HG03442 (cell line): ENCODE data around the gene FRS3.
"Not testable (repeated sequence)": the region's sequence is repeated elsewhere in the genome, so short reads cannot be mapped to it uniquely, and the experiment has no call there.

Source experiments
- ATAC-seq: cut with Tn5 transposase; IDR thresholded peaks from one replicate; pipeline ENCODE4 v1.9.1; 2021; ENCODE audit warnings: mild to moderate bottlenecking, moderate library complexity; ENCODE audit not compliant: unreplicated experiment

FRS3 gene

GRCh38 chr6:41770381-41771057 is 9.2 kb downstream of the FRS3 start:
- ATAC-seq = no peak

- no peak for ATAC-seq
Observed at GRCh38 chr6:41769376-41769775, 10.3 kb downstream of the FRS3 start.

- no peak for ATAC-seq
Observed at GRCh38 chr6:41768545-41769308, 11.0 kb downstream of the FRS3 start.

GRCh38 chr6:41767112-41767833 is 12.4 kb downstream of the FRS3 start:
- ATAC-seq = no peak

DNA sequence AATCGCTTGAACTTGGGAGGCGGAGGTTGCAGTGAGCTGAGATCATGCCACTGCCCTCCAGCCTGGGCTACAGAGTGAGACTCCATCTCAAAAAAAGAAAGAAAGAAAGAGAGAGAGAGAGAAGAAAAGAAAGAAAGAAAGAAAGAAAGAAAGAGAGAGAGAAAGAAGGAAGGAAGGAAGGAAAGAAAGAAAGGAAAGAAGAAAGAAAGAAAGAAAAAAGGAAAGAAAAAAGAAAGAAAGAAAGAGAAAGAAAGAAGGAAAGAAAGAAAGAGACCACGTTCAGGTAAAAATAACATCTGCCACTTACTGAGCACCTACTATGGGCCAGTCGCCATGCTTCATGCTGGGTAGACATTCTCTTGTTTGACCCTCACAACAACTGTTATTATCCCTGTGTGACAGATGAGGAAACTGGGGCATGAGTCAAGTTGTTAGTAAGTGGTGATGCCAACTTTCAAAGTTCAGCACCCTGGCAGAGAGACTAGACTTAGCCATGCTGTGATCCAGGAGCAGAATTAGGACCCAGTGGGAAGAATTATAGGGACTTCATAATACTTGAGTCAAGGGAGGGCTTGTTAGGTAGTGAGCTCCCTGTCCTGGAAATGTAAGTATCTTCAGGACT is 13.5 kb downstream of the FRS3 start:
- not testable (repeated sequence) for ATAC-seq

- ATAC-seq = no peak
Observed at GRCh38 chr6:41763470-41763869, 16.2 kb downstream of the FRS3 start.

GRCh38 chr6:41759905-41760579 is 19.7 kb downstream of the FRS3 start:
- no peak for ATAC-seq

DNA sequence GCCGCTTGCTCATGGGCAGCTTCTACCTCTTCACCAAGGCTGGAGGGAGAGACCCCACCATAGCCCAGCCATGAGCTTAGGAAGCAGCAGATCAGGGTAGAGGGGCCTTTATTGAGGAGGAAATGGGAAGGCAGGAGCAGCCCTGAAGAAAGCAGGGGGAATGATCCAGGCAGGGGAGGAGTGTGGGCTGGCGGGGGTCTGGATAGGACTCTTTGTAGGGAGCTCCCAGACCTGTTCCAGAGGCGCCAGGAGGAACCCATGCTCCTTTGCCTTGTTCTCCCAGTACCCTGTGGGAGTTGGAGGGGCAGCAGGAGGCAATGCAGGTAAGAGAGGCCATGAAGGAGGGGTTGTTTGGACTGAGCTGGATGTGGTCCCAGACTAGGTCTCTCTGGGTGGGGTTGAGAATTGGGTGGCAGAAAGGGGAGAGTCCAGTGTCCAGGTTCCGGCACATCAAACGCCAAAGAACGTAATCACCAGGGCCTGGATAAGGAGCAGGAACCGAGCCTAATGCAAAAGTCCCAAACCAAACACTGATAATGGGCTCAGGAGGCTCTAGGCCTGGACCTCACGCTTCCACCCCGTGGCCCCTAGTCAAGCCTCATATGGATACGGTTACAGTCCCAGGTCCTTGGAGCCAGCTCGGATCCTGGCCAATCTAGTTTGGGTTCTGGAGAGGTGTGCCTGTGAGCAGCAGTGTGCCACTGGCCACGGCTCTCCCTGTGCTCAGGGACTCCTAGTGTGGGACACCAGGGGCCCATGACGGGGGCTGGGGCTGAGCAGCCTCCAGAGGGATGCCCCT is 20.4 kb downstream of the FRS3 start:
- ATAC-seq = no peak

DNA sequence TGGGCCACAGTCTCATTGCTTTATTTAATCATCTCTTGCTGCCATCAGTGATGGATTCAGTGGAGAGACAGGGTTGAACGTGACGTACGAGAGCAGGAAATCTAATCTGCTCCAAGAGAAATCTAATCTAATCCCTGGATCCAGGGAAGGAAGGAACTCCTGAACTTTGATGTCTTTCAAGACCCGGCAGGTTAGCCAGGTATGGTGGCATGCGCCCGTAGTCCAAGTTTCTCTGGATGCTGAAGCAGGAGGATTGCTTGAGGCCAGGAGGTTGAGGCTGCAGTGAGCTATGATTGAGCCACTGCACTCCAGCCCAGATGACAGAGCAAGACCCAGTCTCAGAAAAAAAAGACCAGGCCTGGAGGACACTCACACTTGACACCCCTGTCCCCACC is 21.1 kb downstream of the FRS3 start:
- ATAC-seq = no peak

GRCh38 chr6:41757931-41758640 is 21.6 kb downstream of the FRS3 start:
- ATAC-seq = no peak

- no peak for ATAC-seq
Observed at GRCh38 chr6:41757271-41757670, 22.4 kb downstream of the FRS3 start.

GRCh38 chr6:41756354-41756753 is 23.3 kb downstream of the FRS3 start:
- ATAC-seq = no peak

- ATAC-seq = no peak
Observed at GRCh38 chr6:41755895-41756294, 23.8 kb downstream of the FRS3 start.

- no peak for ATAC-seq
Observed at GRCh38 chr6:41750374-41750773, 29.3 kb downstream of the FRS3 start.

GRCh38 chr6:41748542-41748941 is 31.2 kb downstream of the FRS3 start:
- ATAC-seq = no peak

GRCh38 chr6:41748102-41748477 is 31.6 kb downstream of the FRS3 start:
- ATAC-seq = no peak

DNA sequence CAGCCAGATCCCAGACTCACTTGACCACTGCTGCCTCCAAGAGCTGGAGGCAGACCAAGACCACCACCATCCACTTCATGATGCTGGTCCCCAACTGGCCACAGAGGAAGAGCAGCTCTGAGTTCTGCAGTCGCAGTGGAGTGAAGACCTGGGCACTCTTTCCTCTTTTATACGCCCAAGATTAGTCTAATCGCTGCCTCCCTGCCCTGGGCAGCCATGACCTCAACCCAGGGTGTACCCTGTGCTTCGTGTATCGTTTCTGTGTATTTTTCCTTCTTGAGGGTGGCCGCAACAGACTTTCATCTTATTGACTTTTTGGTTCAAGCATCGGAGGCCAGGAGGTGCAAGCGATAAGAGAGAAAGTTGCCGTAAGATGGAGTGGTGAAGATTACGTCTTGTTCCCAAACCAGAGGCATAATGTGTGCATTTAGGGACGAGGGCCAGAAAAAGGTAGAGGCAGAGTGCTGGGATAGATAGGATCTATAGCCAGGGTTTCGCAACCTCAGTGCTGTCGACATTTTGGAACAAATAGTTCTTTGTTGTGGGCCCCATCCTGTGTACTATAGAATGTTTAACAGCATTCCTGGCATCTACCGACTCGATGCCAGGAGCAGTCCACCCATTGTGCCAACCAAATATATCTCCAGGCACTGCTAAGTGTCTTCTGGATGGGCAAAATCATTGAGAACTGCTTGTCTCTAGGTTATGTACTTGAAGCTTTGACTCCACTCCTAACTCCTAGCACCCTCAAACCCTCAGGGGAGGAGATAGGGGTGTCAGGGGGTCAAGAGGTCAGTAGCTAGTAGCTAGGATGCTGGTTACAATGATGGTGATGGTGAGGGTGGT is 32.2 kb downstream of the FRS3 start, which contains the start of gene PGC:
TSS of gene PGC (minus strand) at position 142 of the 846 bp plus-strand sequence. CDS start at position 79, 63 bp downstream.
- ATAC-seq = no peak

- ATAC-seq = no peak
Observed at GRCh38 chr6:41746107-41746506, 33.6 kb downstream of the FRS3 start.
